HEK293 (cell line): ENCODE measurements around the gene ARID3A.

Experiments used
- CTCF ChIA-PET: fragments of 350-600 bp; formaldehyde crosslinking; extraction: SDS; loops from one replicate; lab custom pipeline; 2021; ENCODE audit warnings: antibody characterized with exemption; lab: Yijun Ruan, JAX
- POLR2A ChIA-PET: fragments of 300-600 bp; formaldehyde crosslinking; extraction: SDS; loops from one replicate; lab custom pipeline; 2020; ENCODE audit warnings: antibody characterized with exemption, inconsistent platforms; lab: Yijun Ruan, JAX
- H3K27ac ChIP-seq: fragments of 200-500 bp; sonication (Bioruptor generic); 2 replicates; pipeline ENCODE4 v1.5.1; 2014; ENCODE audit warnings: low read depth, low read length, control low read depth, inconsistent platforms; ENCODE audit errors: extremely low read depth
- H3K36me3 ChIP-seq, 2 experiments: fragments of 200-500 bp in 1 of 2; sonication (Bioruptor generic) in 1 of 2; 1 replicate in 1 of 2; 2 replicates in 1 of 2; pipeline ENCODE4 v1.5.1; 2014 to 2017; ENCODE audit warnings: inconsistent platforms in 2 of 2, low read length in 2 of 2; ENCODE audit not compliant: control insufficient read depth in 2 of 2, insufficient read depth in 1 of 2
- H3K4me1 ChIP-seq: fragments of 200-500 bp; sonication (Bioruptor generic); 2 replicates; pipeline ENCODE4 v1.5.1; 2014; ENCODE audit warnings: mild to moderate bottlenecking, low read length, inconsistent platforms; ENCODE audit not compliant: control insufficient read depth, insufficient read depth
- H3K4me3 ChIP-seq: 2 replicates; pipeline ENCODE4 v1.5.1; 2011; ENCODE audit warnings: low read depth, mild to moderate bottlenecking, control low read depth, low read length, moderate library complexity
- H3K9me3 ChIP-seq: fragments of 200-500 bp; sonication (Bioruptor generic); 2 replicates; pipeline ENCODE4 v1.5.1; 2014; ENCODE audit warnings: low read depth, low read length, inconsistent platforms; ENCODE audit not compliant: control insufficient read depth, insufficient read depth
- EGR2 ChIP-seq: fragments of 450-650 bp; formaldehyde crosslinking; IDR thresholded peaks from 2 replicates; pipeline ENCODE4 v1.5.1; 2016; ENCODE audit warnings: low read depth, missing biosample characterization, missing genetic modification characterization
- HIC1 ChIP-seq: fragments of 450-650 bp; formaldehyde crosslinking; IDR thresholded peaks from 2 replicates; pipeline ENCODE4 v1.5.1; 2016; ENCODE audit warnings: missing biosample characterization, missing genetic modification characterization
- ZBTB44 ChIP-seq: fragments of 450-650 bp; IDR thresholded peaks from 2 replicates; pipeline ENCODE4 v1.5.1; 2018; ENCODE audit warnings: missing biosample characterization, mild to moderate bottlenecking, missing genetic modification characterization
- ZBTB48 ChIP-seq: fragments of 450-650 bp; formaldehyde crosslinking; IDR thresholded peaks from 2 replicates; pipeline ENCODE4 v1.5.1; 2016; ENCODE audit warnings: missing biosample characterization, missing genetic modification characterization
- ZBTB8A ChIP-seq: fragments of 450-650 bp; formaldehyde crosslinking; IDR thresholded peaks from 2 replicates; pipeline ENCODE4 v1.5.1; 2016; ENCODE audit warnings: missing biosample characterization, missing genetic modification characterization
- ZNF146 ChIP-seq: fragments of 450-650 bp; formaldehyde crosslinking; IDR thresholded peaks from 2 replicates; pipeline ENCODE4 v1.5.1; 2016; ENCODE audit warnings: missing biosample characterization, missing genetic modification characterization
- ZNF184 ChIP-seq: fragments of 450-650 bp; IDR thresholded peaks from 2 replicates; pipeline ENCODE4 v1.5.1; 2018; ENCODE audit warnings: missing biosample characterization, mild to moderate bottlenecking, missing genetic modification characterization
- ZNF214 ChIP-seq: fragments of 450-650 bp; formaldehyde crosslinking; IDR thresholded peaks from 2 replicates; pipeline ENCODE4 v1.5.1; 2017; ENCODE audit warnings: missing biosample characterization, mild to moderate bottlenecking, missing genetic modification characterization, borderline replicate concordance
- ZNF248 ChIP-seq: fragments of 450-650 bp; formaldehyde crosslinking; IDR thresholded peaks from 2 replicates; pipeline ENCODE4 v1.5.1; 2017; ENCODE audit warnings: missing biosample characterization, missing genetic modification characterization
- ZNF350 ChIP-seq: fragments of 450-650 bp; formaldehyde crosslinking; IDR thresholded peaks from 2 replicates; pipeline ENCODE4 v1.5.0; 2017; ENCODE audit warnings: missing biosample characterization, mild to moderate bottlenecking, missing genetic modification characterization
- ZNF600 ChIP-seq: fragments of 450-650 bp; formaldehyde crosslinking; IDR thresholded peaks from 2 replicates; pipeline ENCODE4 v1.5.1; 2016; ENCODE audit warnings: missing biosample characterization, missing genetic modification characterization
- ZNF654 ChIP-seq: fragments of 450-650 bp; formaldehyde crosslinking; IDR thresholded peaks from 2 replicates; pipeline ENCODE4 v1.5.1; 2016; ENCODE audit warnings: low read depth, missing biosample characterization, missing genetic modification characterization
- ZNF830 ChIP-seq: fragments of 450-650 bp; IDR thresholded peaks from 2 replicates; pipeline ENCODE4 v1.5.0; 2018; ENCODE audit warnings: missing biosample characterization, missing genetic modification characterization, low read depth, mild to moderate bottlenecking, moderate library complexity

The ARID3A gene

GRCh38 chr19:934865-935479 lies 9.1 kb downstream of the ARID3A start:
- H3K4me3 ChIP-seq, result no peak overlapping the region
- peaks cover 0 to 44% of the 10 kb centered on the region in 2 experiments; a peak in 2 of 3 replicates for H3K36me3 ChIP-seq
- no peak for TF ChIP-seq ZNF830 (tag by site-specific recombination)
- TF ChIP-seq ZBTB8A (tag by site-specific recombination), result no peak
- 0 out of 2 replicates have a peak, but pooled peaks have one; percentile 28 for TF ChIP-seq HIC1 (tag by site-specific recombination)
- ChIA-PET POLR2A (no interaction called here), CTCF (no interaction called here)
- H3K4me1 ChIP-seq, result no peaks in the 10 kb centered on the region
- no peak overlapping the region for H3K27ac ChIP-seq
- H3K9me3 ChIP-seq, result no peaks in the 10 kb centered on the region

- CTCF ChIA-PET, result interaction anchor here (0.6 to 0.7 kb wide), 3 partner anchors 23 to 53 kb away, joined by 3 read pairs; no protein-coding TSS in a partner anchor
- H3K4me1 ChIP-seq, result no peaks in the 10 kb centered on the region
- POLR2A ChIA-PET, result no interaction called here
- no peak overlapping the region for H3K4me3 ChIP-seq
- TF ChIP-seq ZNF654 (tag by site-specific recombination) (no peak), ZNF248 (tag by site-specific recombination) (no peak)
- H3K9me3 ChIP-seq, result no peaks in the 10 kb centered on the region
- H3K36me3 ChIP-seq, result peaks cover 0 to 37% of the 10 kb centered on the region in 2 experiments; a peak in 2 of 3 replicates
- H3K27ac ChIP-seq, result no peak overlapping the region
These were observed 10.3 kb downstream of the ARID3A start for GRCh38 chr19:936175-936546.

GRCh38 chr19:937259-937694 lies 11.4 kb downstream of the ARID3A start:
- Histone ChIP-seq H3K4me1 (no peaks in the 10 kb centered on the region), H3K9me3 (no peaks in the 10 kb centered on the region), H3K4me3 (no peak overlapping the region), H3K27ac (no peak overlapping the region), H3K36me3 (peaks cover 0 to 36% of the 10 kb centered on the region in 2 experiments; a peak in 1 of 3 replicates)
- ChIA-PET POLR2A (interaction anchor here (0.7 kb wide), 1 partner anchor 8 kb away, joined by 4 read pairs; no protein-coding TSS in a partner anchor), CTCF (interaction anchor here (1.4 kb wide), 1 partner anchor 34 kb away, joined by 4 read pairs; no protein-coding TSS in a partner anchor)
- TF ChIP-seq ZNF350 (tag by site-specific recombination) (no peak), ZBTB48 (no peak), ZNF214 (tag by site-specific recombination) (no peak), ZNF146 (peak; percentile 79), ZNF184 (peak; percentile 92), ZNF600 (peak; percentile 30; the same call in 1 of the 2 replicates), EGR2 (tag by site-specific recombination) (peak; percentile 38; the same call in 1 of the 2 replicates), ZBTB44 (no peak)
